Epithelial cell of proximal tubule (primary cell): ENCODE measurements around the gene THOP1. TPM values are rescaled to one million over a fixed set of nuclear protein-coding genes. Genes with fewer than 3 reads are reported as not detected.

ENCODE experiments used
- DNase-seq: peaks from one replicate; pipeline ENCODE4 v3.0.0-alpha.2; 2011; ENCODE audit warnings: low read depth
- H3K4me3 ChIP-seq: 2 replicates; pipeline ENCODE4 v1.5.1; 2011; ENCODE audit warnings: low read depth, mild to moderate bottlenecking, low read length
- total RNA-seq: library from RNA; depleted of rRNA; stranded (reverse); fragments of >200 nt; gene quantifications from 2 replicates; pipeline ENCODE4 v1.2.3, GENCODE V29; 2015
- TF ChIP-seq, protein P1 (sequence below): conservative IDR thresholded peaks from 2 replicates; pipeline ENCODE4 v1.5.1; 2012; ENCODE audit warnings: low read depth, mild to moderate bottlenecking, low read length

THOP1 gene
- total RNA-seq, 1 donor from 2014 or later: 148 TPM

DNA sequence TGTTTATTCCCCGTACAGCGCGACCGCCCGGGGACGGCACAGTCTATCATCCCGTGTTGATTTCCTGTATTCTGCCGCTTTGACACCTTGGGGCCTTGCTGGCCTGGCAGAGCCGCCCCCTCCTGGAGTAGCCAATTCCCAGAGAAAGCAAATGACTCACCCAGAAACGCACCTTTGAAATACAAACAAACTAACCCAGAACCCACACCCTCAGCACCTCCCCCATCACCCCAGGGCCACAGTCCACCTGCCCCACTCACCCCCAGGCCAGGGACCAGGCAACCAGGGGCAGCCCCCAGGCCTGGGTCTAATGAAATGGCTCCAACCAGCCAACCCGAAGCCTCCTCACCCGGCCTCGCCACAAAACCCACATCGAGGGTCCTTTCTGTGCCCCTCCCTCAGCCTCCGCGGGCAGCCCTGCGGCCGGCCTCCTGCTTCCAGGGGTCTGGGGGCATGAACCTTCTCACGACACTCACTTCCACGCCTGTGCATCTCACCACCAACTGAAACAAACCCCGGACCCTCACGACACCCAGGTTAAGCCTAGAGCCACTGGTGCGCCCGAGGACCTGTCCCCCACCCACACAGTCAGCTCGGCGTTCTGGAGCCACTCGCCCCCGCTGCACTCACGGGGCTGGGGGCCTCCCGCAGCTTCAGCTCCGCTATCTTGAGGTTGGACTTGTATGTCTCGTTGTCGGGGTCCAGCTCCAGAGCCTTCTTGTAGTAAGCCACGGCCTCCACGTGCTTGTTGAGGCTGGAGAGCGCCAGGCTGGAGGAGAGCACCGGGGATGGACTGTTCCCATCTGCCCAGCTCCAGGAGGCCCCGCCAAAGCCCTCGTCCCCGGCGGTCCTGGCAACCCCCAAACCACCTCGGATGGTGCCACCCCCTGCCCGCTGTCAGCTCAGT is 23.2 kb upstream of the THOP1 start:
- TF ChIP-seq, protein P1, sequence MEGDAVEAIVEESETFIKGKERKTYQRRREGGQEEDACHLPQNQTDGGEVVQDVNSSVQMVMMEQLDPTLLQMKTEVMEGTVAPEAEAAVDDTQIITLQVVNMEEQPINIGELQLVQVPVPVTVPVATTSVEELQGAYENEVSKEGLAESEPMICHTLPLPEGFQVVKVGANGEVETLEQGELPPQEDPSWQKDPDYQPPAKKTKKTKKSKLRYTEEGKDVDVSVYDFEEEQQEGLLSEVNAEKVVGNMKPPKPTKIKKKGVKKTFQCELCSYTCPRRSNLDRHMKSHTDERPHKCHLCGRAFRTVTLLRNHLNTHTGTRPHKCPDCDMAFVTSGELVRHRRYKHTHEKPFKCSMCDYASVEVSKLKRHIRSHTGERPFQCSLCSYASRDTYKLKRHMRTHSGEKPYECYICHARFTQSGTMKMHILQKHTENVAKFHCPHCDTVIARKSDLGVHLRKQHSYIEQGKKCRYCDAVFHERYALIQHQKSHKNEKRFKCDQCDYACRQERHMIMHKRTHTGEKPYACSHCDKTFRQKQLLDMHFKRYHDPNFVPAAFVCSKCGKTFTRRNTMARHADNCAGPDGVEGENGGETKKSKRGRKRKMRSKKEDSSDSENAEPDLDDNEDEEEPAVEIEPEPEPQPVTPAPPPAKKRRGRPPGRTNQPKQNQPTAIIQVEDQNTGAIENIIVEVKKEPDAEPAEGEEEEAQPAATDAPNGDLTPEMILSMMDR: no peak
- DNase-seq: no peak
- no peak overlapping the region for H3K4me3 ChIP-seq

DNA sequence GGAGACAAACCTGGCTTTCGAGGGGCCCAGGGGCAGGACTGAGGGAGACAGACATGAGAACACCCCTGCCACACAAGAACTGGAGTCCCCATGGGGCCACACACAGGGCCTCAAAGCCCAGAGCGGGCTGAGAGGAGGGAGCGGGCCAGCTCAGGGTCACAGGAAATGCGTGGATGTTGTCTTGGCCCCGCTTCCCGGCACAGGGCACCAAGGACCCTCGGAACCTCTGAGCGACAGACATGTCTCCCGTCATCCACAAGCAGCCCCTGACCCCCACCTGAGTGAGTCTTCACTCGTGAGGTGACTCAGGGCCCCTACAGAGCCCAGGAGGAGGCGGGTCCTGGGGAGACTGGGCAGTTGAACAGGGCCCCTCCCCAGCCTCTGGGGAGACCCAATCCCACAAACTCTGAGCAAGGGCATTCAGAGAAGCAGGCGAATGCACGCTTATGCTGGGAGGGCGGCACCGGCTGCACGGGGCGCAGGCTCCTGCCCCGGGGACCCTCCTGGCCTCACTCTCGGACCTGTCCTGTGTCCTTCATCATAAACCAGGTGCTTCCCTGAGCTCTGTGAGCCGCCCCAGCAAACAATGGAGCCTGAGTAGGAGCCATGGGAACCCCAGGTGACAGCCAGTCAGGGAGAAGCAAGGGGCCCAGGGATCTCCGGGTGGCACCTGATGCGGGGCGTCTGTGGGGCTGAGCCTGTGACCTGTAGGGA is 22.4 kb upstream of the THOP1 start:
- no peak for DNase-seq
- TF ChIP-seq, protein P1: no peak
- H3K4me3 ChIP-seq: no peak overlapping the region

DNA sequence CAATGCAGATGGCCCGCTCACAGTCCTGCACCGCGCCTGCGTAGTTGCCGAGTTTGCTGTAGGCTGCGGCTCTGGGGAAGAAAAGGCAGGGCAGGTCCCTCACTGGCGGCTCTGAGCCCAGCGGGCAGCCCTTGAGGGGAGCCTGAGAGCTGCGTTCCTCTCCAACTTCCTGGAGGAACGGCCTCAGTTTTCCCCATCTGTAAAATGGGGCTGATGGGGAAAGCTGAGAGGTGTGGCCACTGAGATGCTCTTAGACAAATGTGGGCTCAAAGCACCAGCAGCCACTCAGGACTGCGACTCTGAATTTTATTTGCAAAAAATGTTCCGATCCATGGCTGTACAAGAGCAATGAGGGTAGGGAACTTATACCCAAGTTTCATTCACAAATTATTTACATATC is 21.6 kb upstream of the THOP1 start:
- DNase-seq: no peak
- TF ChIP-seq, protein P1: no peak
- H3K4me3 ChIP-seq: no peak overlapping the region

DNA sequence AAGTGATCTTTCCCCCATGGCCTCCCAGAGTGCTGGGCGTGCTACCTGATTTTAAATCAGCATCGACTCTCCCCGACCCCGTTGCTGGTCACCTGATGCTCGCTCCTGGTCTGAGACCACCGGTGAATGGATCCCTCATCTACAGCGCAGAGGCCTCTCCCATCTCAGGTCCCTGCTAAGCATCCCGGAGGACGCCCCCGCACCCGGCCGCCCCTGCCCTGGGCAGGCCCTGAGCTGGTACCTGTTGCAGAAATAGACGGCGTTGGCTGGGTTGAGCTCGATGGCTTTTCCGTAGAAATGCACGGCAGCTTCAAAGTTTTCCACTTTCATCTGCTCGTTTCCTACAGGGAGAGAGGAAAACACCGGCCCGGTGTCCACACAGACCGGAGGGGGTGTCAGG is 20.4 kb upstream of the THOP1 start:
- TF ChIP-seq, protein P1: no peak
- no peak for DNase-seq
- no peak overlapping the region for H3K4me3 ChIP-seq

DNA sequence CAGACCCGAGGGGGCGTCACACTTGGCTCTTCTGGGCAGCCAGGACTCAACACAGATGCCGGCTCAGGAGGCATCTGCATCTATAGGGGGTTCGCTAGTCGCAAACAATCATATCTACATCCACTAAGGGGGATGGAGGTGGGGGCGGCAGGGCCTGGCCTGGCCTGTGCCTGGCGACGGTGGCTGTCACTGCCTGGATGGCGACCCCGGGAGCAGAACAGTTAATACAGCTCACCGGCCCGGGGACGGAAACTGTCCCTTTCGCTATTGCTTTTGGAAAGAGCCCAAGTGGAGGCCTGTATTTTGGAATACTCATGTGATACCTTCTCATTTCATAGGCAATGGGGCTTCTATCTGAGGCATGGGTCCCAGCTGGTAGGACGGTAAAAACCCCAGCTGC is 19.9 kb upstream of the THOP1 start:
- TF ChIP-seq, protein P1: no peak
- no peak for DNase-seq

DNA sequence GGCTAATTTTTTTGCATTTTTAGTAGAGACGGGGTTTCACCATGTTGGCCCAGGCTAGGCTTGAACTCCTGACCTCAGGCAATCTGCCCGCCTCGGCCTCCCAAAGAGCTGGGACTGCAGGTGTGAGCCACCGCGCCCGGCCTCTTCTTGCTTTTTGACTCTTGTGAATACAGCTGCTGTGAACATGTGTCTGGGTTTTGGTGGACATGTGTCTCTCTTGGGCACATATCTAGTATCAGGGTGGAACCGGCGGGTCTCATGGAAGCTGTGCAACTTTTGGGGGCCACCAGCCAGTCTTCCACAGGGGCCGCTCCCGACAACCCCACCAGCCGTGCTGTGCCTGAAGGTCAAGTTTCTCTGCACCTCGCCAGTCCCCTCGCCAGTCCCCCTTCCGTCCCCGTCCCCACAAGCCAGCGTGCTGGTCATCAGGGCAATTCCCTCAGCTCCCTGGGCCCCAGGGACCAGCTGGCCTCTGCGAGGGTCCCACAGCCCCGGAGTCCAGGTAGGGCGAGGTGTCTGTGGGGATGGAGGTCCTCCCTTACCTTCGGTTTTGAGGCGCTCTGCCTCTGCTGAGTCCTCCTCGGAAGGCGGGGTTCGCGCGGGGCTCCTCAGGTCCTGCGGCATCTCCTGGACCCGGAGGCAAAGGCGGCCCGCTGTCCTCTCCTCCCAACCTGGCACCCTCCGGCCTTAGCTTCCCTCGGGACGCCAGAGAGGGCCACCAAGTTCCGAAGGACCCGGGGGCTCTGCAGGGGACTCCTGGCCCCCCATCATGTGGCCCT is 18.5 kb upstream of the THOP1 start:
- no peak for DNase-seq
- no peak overlapping the region for H3K4me3 ChIP-seq
- TF ChIP-seq, protein P1: no peak

More for the DNA sequence above, 19.9 kb upstream of the THOP1 start:
- H3K4me3 ChIP-seq: no peak overlapping the region
